IMR-90 (cell line): ENCODE measurements around the gene AMELX. TPM values are rescaled to one million over a fixed set of nuclear protein-coding genes. Genes with fewer than 3 reads are reported as not detected.

Experiments used
- ATAC-seq: fragments of 200-7000 bp; cut with Tn5 transposase; 2 replicates; pipeline ENCODE4 v1.9.1; 2020; ENCODE audit warnings: low read depth, mild to moderate bottlenecking, moderate library complexity
- BruUV-seq: library from RNA; stranded (reverse); fragments of 400-500 nt; replicated peaks from 2 replicates; lab custom pipeline; 2021; lab: Mats Ljungman, UMichigan
- CTCF ChIA-PET: fragments of 300-600 bp; formaldehyde crosslinking; extraction: SDS; loops from one replicate; lab custom pipeline; 2021; ENCODE audit warnings: antibody characterized with exemption; lab: Yijun Ruan, JAX
- POLR2A ChIA-PET: fragments of 300-600 bp; sonication (Branson Sonifier 250); formaldehyde crosslinking; loops from one replicate; lab custom pipeline; 2022; ENCODE audit warnings: antibody characterized with exemption; ENCODE audit not compliant: unreplicated experiment; lab: Charles Lee
- DNase-seq: peaks from one replicate; pipeline ENCODE4 v3.0.0; 2013
- H2AFZ ChIP-seq: replicated peaks from 2 replicates; pipeline ENCODE3; 2013; ENCODE audit warnings: low read length, mild to moderate bottlenecking; ENCODE audit not compliant: poor library complexity
- H2AK5ac ChIP-seq: 2 replicates; pipeline ENCODE4 v1.6.1; 2013; ENCODE audit warnings: low read depth, low read length, inconsistent platforms
- H2AK9ac ChIP-seq: replicated peaks from 2 replicates; pipeline ENCODE3; 2013; ENCODE audit warnings: mild to moderate bottlenecking, low read depth, low read length, moderate library complexity; ENCODE audit not compliant: poor library complexity
- H2BK120ac ChIP-seq: 2 replicates; pipeline ENCODE4 v1.6.1; 2013; ENCODE audit warnings: low read depth, low read length, inconsistent platforms
- H2BK15ac ChIP-seq: 3 replicates; pipeline ENCODE4 v1.6.1; 2013; ENCODE audit warnings: low read depth, low read length, inconsistent platforms
- H2BK20ac ChIP-seq: 2 replicates; pipeline ENCODE4 v1.6.1; 2013; ENCODE audit warnings: low read depth, mild to moderate bottlenecking, inconsistent platforms, low read length, moderate library complexity
- H2BK5ac ChIP-seq: 2 replicates; pipeline ENCODE4 v1.6.1; 2013; ENCODE audit warnings: mild to moderate bottlenecking, low read depth, low read length, inconsistent platforms; ENCODE audit not compliant: poor library complexity, severe bottlenecking
- H3K14ac ChIP-seq: replicated peaks from 2 replicates; pipeline ENCODE4 v1.6.1; 2013; ENCODE audit warnings: low read depth, low read length, inconsistent platforms
- H3K18ac ChIP-seq: 2 replicates; pipeline ENCODE4 v1.6.1; 2013; ENCODE audit warnings: low read depth, low read length, control low read depth
- H3K23ac ChIP-seq: 2 replicates; pipeline ENCODE4 v1.6.1; 2013; ENCODE audit warnings: low read depth, low read length, inconsistent platforms
- H3K27ac ChIP-seq: 2 replicates; pipeline ENCODE4 v1.5.1; 2013; ENCODE audit warnings: mild to moderate bottlenecking, control low read depth, low read length; ENCODE audit not compliant: insufficient read depth
- H3K27me3 ChIP-seq: 2 replicates; pipeline ENCODE4 v1.6.1; 2013; ENCODE audit warnings: low read length; ENCODE audit not compliant: control insufficient read depth, insufficient read depth
- H3K36me3 ChIP-seq: 2 replicates; pipeline ENCODE4 v1.6.1; 2013; ENCODE audit warnings: low read length, mixed read lengths; ENCODE audit not compliant: control insufficient read depth, insufficient read depth
- H3K4ac ChIP-seq: 2 replicates; pipeline ENCODE4 v1.6.1; 2013; ENCODE audit warnings: low read depth, low read length, inconsistent platforms
- H3K4me1 ChIP-seq: 2 replicates; pipeline ENCODE4 v1.6.1; 2013; ENCODE audit warnings: low read length, mixed read lengths; ENCODE audit not compliant: control insufficient read depth, insufficient read depth
- H3K4me2 ChIP-seq: 2 replicates; pipeline ENCODE4 v1.6.1; 2013; ENCODE audit warnings: low read depth, mild to moderate bottlenecking, control low read depth, low read length, moderate library complexity
- H3K4me3 ChIP-seq: 2 replicates; pipeline ENCODE4 v1.5.1; 2013; ENCODE audit warnings: low read depth, mild to moderate bottlenecking, control low read depth, low read length, moderate library complexity; ENCODE audit not compliant: insufficient read depth
- H3K56ac ChIP-seq: 2 replicates; pipeline ENCODE4 v1.6.1; 2013; ENCODE audit warnings: low read length, inconsistent platforms; ENCODE audit not compliant: insufficient read depth; ENCODE audit errors: extremely low read depth
- H3K79me1 ChIP-seq, 2 experiments: 2 replicates each; pipeline ENCODE4 v1.6.1; 2013; ENCODE audit warnings: low read length in 2 of 2, inconsistent platforms in 1 of 2, low read depth in 1 of 2
- H3K9ac ChIP-seq: 2 replicates; pipeline ENCODE4 v1.6.1; 2013; ENCODE audit warnings: low read depth, low read length, control low read depth
- H3K9me1 ChIP-seq: 2 replicates; pipeline ENCODE4 v1.6.1; 2013; ENCODE audit warnings: low read length, inconsistent platforms; ENCODE audit not compliant: insufficient read depth
- H3K9me3 ChIP-seq: 2 replicates; pipeline ENCODE4 v1.6.1; 2013; ENCODE audit warnings: low read length; ENCODE audit not compliant: control insufficient read depth, insufficient read depth
- H4K20me1 ChIP-seq: 2 replicates; pipeline ENCODE4 v1.6.1; 2013; ENCODE audit warnings: low read length, inconsistent platforms; ENCODE audit not compliant: insufficient read depth
- H4K5ac ChIP-seq: 2 replicates; pipeline ENCODE4 v1.6.1; 2013; ENCODE audit warnings: mild to moderate bottlenecking, low read depth, low read length, control low read depth
- H4K8ac ChIP-seq, 2 experiments: 2 replicates each; pipeline ENCODE4 v1.6.1; 2013; ENCODE audit warnings: low read depth in 2 of 2, low read length in 2 of 2, control low read depth in 1 of 2, inconsistent platforms in 1 of 2
- H4K91ac ChIP-seq: 2 replicates; pipeline ENCODE4 v1.6.1; 2013; ENCODE audit warnings: low read depth, low read length, inconsistent platforms; ENCODE audit not compliant: insufficient read depth
- BHLHE40 ChIP-seq: fragments of 150-350 bp; IDR thresholded peaks from 2 replicates; pipeline ENCODE4 v1.6.1; 2016; ENCODE audit warnings: mild to moderate bottlenecking, low read depth, low read length
- CHD1 ChIP-seq: IDR thresholded peaks from 2 replicates; pipeline ENCODE4 v1.6.1; 2012; ENCODE audit warnings: low read depth, low read length, improper control_type of control experiment
- FOS ChIP-seq: fragments of 150-350 bp; IDR thresholded peaks from 2 replicates; pipeline ENCODE4 v1.6.1; 2016; ENCODE audit warnings: low read depth, low read length
- MAFK ChIP-seq: IDR thresholded peaks from 2 replicates; pipeline ENCODE4 v1.6.1; 2012; ENCODE audit warnings: low read depth, low read length, improper control_type of control experiment
- POLR2A ChIP-seq: IDR thresholded peaks from 2 replicates; pipeline ENCODE4 v1.6.1; 2012; ENCODE audit warnings: mild to moderate bottlenecking, low read depth, low read length
- RCOR1 ChIP-seq: IDR thresholded peaks from 2 replicates; pipeline ENCODE4 v1.6.1; 2012; ENCODE audit warnings: mild to moderate bottlenecking, low read length, improper control_type of control experiment; ENCODE audit not compliant: insufficient replicate concordance
- RFX5 ChIP-seq: IDR thresholded peaks from 2 replicates; pipeline ENCODE4 v1.8.0; 2012; ENCODE audit warnings: low read depth, mild to moderate bottlenecking, low read length, moderate library complexity
- USF2 ChIP-seq: fragments of 150-350 bp; IDR thresholded peaks from 2 replicates; pipeline ENCODE4 v1.6.1; 2017; ENCODE audit warnings: mild to moderate bottlenecking, antibody characterized with exemption, low read length, low read depth
- WGBS, 2 experiments: methylation state at CpG; one replicate each; pipeline versions ENCODE4 v1.1.5 to v1.1.7; 2013; ENCODE audit warnings: missing lambda C conversion rate in 2 of 2; ENCODE audit not compliant: insufficient read length in 1 of 2; ENCODE audit errors: extremely low coverage in 2 of 2; 5-methylcytosine and 5-hydroxymethylcytosine counted together
- dilution Hi-C: fragments of 300-500 bp; cut with HindIII; formaldehyde crosslinking; loops from one replicate; pipeline ENCODE4 v1.14.3; 2018; ENCODE audit warnings: low sequenced_read_pairs; ENCODE audit not compliant: unreplicated experiment
- in situ Hi-C: fragments of 300-500 bp; cut with MboI; formaldehyde crosslinking; loops from 3 replicates; pipeline ENCODE4 v1.14.3; 2019; ENCODE audit warnings: low sequenced_read_pairs, inconsistent platforms, mixed read lengths
- intact Hi-C: fragments of 100-400 bp; cut with micrococcal nuclease; formaldehyde crosslinking; loops from 2 replicates; pipeline ENCODE4 v1.10.0; 2022
- polyA plus RNA-seq, 3 experiments: library from polyadenylated mRNA; depleted of rRNA; stranded (reverse); fragments of >200 nt; gene quantifications; 2 replicates each; pipeline ENCODE4 v1.2.3, GENCODE V29; 2012; ENCODE audit warnings: low replicate concordance in 1 of 3
- total RNA-seq: library from RNA; depleted of rRNA; stranded (reverse); fragments of >200 nt; gene quantifications from 2 replicates; pipeline ENCODE4 v1.2.3, GENCODE V29; 2012

AMELX gene
- total and polyA plus RNA-seq, 2 of the 4 experiments (the other 2 are of a cell fraction) = not detected

DNA sequence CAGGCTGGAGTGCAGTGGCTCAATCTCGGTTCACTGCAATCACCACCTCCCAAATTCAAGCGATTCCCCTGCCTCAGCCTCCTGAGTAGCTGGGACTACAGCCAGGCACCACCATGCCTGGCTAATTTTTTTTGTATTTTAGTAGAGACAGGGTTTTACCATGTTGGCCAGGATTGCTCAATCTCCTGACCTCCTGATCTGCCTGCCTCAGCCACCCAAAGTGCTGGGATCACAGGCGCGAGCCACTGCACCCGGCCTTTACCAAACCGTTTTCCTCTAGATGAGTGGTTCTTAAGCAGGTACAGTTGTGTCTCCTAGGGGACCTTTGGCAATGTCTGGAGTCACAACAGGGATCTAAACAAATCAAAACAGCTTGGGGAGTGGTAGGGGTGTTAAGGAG is 11.6 kb downstream of the AMELX start:
- no peak overlapping the region for H3K18ac ChIP-seq
- no peak overlapping the region for H2BK5ac ChIP-seq
- H3K36me3 ChIP-seq = no peaks in the 10 kb centered on the region
- 0 out of 2 replicates have a peak, but pooled peaks cover 2% of the 10 kb centered on the region for H3K4me1 ChIP-seq
- POLR2A ChIA-PET = no interaction called here
- no peak overlapping the region for H3K4ac ChIP-seq
- dilution Hi-C loops (no loop called here), intact Hi-C loops (no loop called here), in situ Hi-C loops (no loop called here)
- H3K23ac ChIP-seq = no peak overlapping the region
- no peak overlapping the region for H3K56ac ChIP-seq
- H4K8ac ChIP-seq = no peak overlapping the region
- no peak overlapping the region for H2BK120ac ChIP-seq
- no peak for ATAC-seq
- H3K79me1 ChIP-seq = no peaks in the 10 kb centered on the region
- no TSS peak for BruUV-seq
- H3K4me3 ChIP-seq = no peak overlapping the region
- H3K9me1 ChIP-seq = no peaks in the 10 kb centered on the region
- H3K27ac ChIP-seq = no peak overlapping the region
- no peak overlapping the region for H2AK9ac ChIP-seq
- H2BK20ac ChIP-seq = no peak overlapping the region
- no peak overlapping the region for H3K4me2 ChIP-seq
- H4K20me1 ChIP-seq = no peaks in the 10 kb centered on the region
- H2BK15ac ChIP-seq = no peak overlapping the region
- H2AFZ ChIP-seq = no peak overlapping the region
- TF ChIP-seq MAFK (no peak), POLR2A (no peak), FOS (no peak), BHLHE40 (no peak), USF2 (no peak), CHD1 (no peak), RFX5 (no peak), RCOR1 (no peak)
- no peak for DNase-seq
- H3K14ac ChIP-seq = no peak overlapping the region
- no peaks in the 10 kb centered on the region for H3K27me3 ChIP-seq
- no peak overlapping the region for H4K91ac ChIP-seq
- CTCF ChIA-PET = no interaction called here
- WGBS, 2 experiments = no CpG with 5 or more reads among the region's 6 CpGs
- no peak overlapping the region for H3K9ac ChIP-seq
- H2AK5ac ChIP-seq = no peak overlapping the region
- no peak overlapping the region for H4K5ac ChIP-seq
- H3K9me3 ChIP-seq = no peaks in the 10 kb centered on the region
